MM.1S (cell line): Measurements from ENCODE around the gene MVB12B.

Experiments
- EZH2 ChIP-seq: fragments of 300-600 bp; sonication (generic); optimal IDR thresholded peaks from 2 replicates; pipeline ENCODE3; 2017; ENCODE audit warnings: low read depth, mild to moderate bottlenecking, antibody characterized with exemption, low read length, mixed read lengths
- TF ChIP-seq, protein P1 (sequence below): fragments of 300-600 bp; sonication (generic); IDR thresholded peaks from 2 replicates; pipeline ENCODE4 v1.5.1; 2016; ENCODE audit warnings: antibody characterized with exemption, low read length, mixed read lengths

DNA sequence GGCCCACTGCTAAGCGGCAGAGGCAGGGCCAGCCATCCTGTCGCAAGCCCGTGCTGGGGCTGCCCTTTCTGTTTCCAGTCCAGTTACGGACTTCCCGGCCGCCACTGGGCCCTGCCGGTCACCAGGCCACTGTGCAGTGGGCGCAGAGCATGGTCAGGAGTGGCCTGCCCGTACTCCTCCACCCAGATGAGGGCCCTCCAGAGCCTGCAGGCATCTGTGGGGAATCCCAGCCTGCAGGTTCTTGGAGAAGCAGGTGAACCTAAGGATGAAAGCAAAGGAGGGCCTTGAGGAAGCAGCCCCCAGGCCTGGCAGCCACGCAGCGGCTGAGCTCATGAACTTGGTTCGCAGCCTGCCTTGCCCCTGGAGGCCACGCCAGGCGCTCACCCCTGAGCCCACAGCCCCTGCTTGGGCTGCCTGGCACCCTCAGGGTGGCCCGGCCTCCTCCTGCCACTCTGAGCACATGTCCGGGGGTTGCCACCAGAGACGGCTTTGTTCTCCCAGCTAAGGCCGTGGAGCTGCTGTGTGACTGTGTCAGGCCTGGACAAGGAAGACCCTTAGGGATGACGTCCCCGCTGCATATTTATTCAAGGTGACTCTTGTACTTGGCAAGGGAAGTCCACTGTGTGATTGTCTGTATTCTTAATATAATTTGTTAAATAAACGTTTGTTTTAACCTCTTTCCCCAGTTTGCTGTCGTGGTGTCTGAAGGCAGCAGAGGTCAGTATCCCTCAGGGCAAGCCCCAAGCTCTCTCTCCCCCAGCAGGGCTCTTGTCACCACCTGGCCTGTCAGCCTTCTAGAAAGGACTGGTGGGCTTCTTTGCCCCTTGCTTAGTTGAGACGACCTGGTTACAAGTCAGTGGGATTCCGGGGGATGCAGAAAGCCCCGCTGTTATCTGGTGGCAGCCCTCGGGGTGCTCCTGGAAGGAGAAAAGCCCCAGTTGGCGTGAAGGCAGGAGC is 180.0 kb downstream of the MVB12B start:
- TF ChIP-seq, protein P1, sequence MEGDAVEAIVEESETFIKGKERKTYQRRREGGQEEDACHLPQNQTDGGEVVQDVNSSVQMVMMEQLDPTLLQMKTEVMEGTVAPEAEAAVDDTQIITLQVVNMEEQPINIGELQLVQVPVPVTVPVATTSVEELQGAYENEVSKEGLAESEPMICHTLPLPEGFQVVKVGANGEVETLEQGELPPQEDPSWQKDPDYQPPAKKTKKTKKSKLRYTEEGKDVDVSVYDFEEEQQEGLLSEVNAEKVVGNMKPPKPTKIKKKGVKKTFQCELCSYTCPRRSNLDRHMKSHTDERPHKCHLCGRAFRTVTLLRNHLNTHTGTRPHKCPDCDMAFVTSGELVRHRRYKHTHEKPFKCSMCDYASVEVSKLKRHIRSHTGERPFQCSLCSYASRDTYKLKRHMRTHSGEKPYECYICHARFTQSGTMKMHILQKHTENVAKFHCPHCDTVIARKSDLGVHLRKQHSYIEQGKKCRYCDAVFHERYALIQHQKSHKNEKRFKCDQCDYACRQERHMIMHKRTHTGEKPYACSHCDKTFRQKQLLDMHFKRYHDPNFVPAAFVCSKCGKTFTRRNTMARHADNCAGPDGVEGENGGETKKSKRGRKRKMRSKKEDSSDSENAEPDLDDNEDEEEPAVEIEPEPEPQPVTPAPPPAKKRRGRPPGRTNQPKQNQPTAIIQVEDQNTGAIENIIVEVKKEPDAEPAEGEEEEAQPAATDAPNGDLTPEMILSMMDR: no peak
- no peak for TF ChIP-seq EZH2
